Astrocyte of the spinal cord (primary cell): Measurements from ENCODE around the gene RELB.

Source experiments
- DNase-seq: peaks from one replicate; pipeline ENCODE4 v3.0.0; 2011; ENCODE audit warnings: low read depth, low spot score
- H3K4me3 ChIP-seq: 2 replicates; pipeline ENCODE4 v1.5.1; 2011; ENCODE audit warnings: low read depth, mild to moderate bottlenecking, low read length, moderate library complexity
- CTCF ChIP-seq: IDR thresholded peaks from 2 replicates; pipeline ENCODE4 v1.5.1; 2012; ENCODE audit warnings: low read depth, mild to moderate bottlenecking, low read length, inconsistent platforms
- in situ Hi-C: cut with HindIII; loops from 2 replicates; pipeline ENCODE4 v1.10.0; 2017; ENCODE audit warnings: low sequenced_read_pairs

Gene RELB

DNA sequence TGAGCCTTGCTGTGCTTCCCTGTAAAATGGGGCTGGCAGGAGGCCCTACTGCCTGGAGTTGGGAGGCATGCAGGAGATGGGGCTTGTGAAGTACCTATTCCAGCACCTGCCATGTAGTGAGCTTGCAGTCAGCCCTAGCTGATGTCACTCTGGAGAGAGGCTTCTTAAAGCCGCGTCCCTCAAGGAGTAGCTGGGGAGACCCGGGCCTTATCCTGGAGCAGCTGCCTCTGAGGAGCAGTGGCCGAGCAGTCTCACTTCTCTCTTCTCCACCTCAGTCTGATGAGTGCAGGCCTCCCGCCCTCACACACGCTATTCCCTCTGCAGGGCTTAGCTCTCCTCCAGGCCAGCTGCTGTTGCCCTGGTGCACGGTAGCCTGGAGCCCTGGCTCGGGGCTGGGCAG lies 55.6 kb downstream of the RELB start:
- no peak for DNase-seq
- in situ Hi-C loops, result no loop called here
- no peak for TF ChIP-seq CTCF
- H3K4me3 ChIP-seq, result no peak overlapping the region

GRCh38 chr19:45057444-45057843 lies 56.2 kb downstream of the RELB start:
- DNase-seq, result no peak
- no peak overlapping the region for H3K4me3 ChIP-seq
- in situ Hi-C loops, result no loop called here
- TF ChIP-seq CTCF, result no peak

GRCh38 chr19:45058622-45059159 lies 57.4 kb downstream of the RELB start:
- no peak for DNase-seq
- in situ Hi-C loops, result no loop called here
- no peak for TF ChIP-seq CTCF
- H3K4me3 ChIP-seq, result no peak overlapping the region

DNA sequence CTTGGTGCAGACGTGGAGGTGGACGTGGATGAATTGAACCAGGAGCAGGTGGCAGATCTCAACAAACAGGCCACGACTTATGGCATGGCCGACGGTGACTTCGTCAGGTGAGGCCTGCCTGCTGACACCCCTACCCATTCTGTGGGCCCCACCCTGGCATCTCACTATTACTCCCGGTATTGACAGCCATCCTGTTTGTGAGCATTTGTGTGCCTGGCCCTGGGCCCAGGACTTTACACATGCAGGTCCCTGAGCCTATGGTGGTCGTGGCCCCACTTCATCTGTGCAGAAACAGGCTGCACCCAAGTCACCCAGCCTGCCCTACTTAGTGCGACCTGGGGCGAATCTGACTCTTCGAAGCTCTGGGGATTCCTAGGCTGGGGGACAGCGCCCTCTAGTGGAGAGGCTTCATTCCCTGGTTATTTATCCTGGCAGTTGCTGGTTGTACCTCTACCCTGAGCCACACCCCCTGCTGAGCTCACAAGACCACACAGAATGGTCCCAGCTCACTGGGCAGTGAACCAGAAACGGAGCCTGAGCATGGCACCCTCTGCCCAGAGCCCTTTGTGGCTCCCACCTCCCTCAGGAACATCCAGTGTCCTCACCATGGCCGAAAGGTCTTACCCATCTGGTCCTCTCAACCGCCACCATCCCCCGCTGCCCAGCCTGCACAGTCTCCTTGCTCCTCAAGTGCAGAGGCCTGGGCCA lies 58.1 kb downstream of the RELB start:
- peak; percentile 70 for DNase-seq
- H3K4me3 ChIP-seq, result no peak overlapping the region
- in situ Hi-C loops, result no loop called here
- peak; percentile 91 for TF ChIP-seq CTCF

- TF ChIP-seq CTCF, result no peak
- no peak for DNase-seq
- no peak overlapping the region for H3K4me3 ChIP-seq
- in situ Hi-C loops, result no loop called here
Measured at GRCh38 chr19:45061965-45062364, 60.7 kb downstream of the RELB start.

DNA sequence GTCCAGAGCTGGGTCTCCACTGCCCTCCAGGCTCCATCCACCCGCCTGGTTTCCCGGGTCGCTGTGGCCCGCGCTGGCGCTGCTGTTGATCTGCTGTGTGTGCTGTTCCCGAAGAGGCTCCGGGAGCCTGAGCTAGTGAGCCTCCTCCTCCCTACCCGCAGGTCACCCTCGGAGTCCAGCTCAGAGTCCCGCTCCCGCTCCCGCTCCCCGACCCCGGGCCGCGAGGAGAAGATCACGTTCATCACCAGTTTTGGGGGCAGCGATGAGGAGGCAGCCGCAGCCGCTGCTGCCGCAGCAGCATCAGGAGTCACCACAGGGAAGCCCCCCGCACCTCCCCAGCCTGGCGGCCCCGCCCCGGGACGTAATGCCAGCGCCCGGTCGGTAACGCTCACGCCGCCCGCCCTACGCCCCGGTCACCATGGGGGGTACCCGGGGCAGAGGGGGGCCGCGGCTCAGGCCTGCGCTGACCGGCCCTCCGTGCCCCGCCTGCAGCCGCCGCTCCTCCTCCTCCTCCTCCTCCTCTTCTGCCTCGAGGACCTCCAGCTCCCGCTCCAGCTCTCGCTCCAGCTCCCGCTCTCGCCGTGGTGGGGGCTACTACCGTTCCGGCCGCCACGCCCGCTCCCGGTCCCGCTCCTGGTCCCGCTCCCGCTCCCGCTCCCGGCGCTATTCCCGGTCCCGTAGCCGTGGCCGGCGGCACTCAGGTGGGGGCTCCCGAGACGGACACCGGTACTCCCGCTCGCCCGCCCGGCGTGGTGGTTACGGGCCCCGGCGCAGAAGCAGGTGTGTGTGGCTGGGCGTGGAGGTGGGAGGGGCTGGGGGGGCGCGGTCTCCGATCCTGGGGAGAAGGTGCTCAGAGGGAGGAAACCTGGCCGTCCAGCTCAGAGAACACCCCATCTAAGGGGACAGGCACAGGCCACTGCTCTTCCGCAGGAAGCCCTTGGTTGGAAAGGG lies 62.9 kb downstream of the RELB start:
- no peak for DNase-seq
- TF ChIP-seq CTCF, result no peak
- in situ Hi-C loops, result no loop called here
- no peak overlapping the region for H3K4me3 ChIP-seq
